ENCODE measurements around the gene USP2.

The USP2 gene

GRCh38 chr11:119341222-119342022, 40.1 kb downstream of the USP2 start:
- no peak for DNase-seq (ENCODE audit: low read depth)

GRCh38 chr11:119340335-119341221, 40.9 kb downstream of the USP2 start, which contains the start of gene C1QTNF5:
TSS of gene C1QTNF5 (minus strand) at chr11:119340883. CDS start at chr11:119340397, 486 bp downstream.
- DNase-seq (ENCODE audit: low read depth), result peak; percentile 44

GRCh38 chr11:119339589-119340334, 41.7 kb downstream of the USP2 start:
- DNase-seq (ENCODE audit: low read depth), result peak; percentile 62

- DNase-seq (ENCODE audit: low read depth), result no peak
Measured at GRCh38 chr11:119338965-119339588, 42.4 kb downstream of the USP2 start.

- DNase-seq (ENCODE audit: low read depth), result peak; percentile 82
Measured at GRCh38 chr11:119338318-119338890, 43.1 kb downstream of the USP2 start.

GRCh38 chr11:119337581-119338317, 43.7 kb downstream of the USP2 start:
- peak; percentile 66 for DNase-seq (ENCODE audit: low read depth)

GRCh38 chr11:119336744-119337469, 44.6 kb downstream of the USP2 start:
- no peak for DNase-seq (ENCODE audit: low read depth)

- DNase-seq (ENCODE audit: low read depth), result no peak
Measured at GRCh38 chr11:119335655-119336543, 45.6 kb downstream of the USP2 start.

GRCh38 chr11:119335091-119335654, 46.3 kb downstream of the USP2 start:
- peak; percentile 23 for DNase-seq (ENCODE audit: low read depth)

- peak; percentile 99 for DNase-seq (ENCODE audit: low read depth)
Measured at GRCh38 chr11:119334174-119334930, 47.1 kb downstream of the USP2 start, which contains the start of gene RNF26. TSS of gene RNF26 (plus strand) at chr11:119334527. CDS start at chr11:119335123, 596 bp downstream.

- no peak for DNase-seq (ENCODE audit: low read depth)
Measured at GRCh38 chr11:119332111-119332765, 49.3 kb downstream of the USP2 start.

GRCh38 chr11:119330237-119330636, 51.3 kb downstream of the USP2 start:
- DNase-seq (ENCODE audit: low read depth), result no peak

- no peak for DNase-seq (ENCODE audit: low read depth)
Measured at GRCh38 chr11:119329320-119329719, 52.2 kb downstream of the USP2 start.

GRCh38 chr11:119324189-119324588, 57.3 kb downstream of the USP2 start:
- DNase-seq (ENCODE audit: low read depth), result no peak

GRCh38 chr11:119323532-119324033, 57.9 kb downstream of the USP2 start:
- peak; percentile 77 for DNase-seq (ENCODE audit: low read depth)

- DNase-seq (ENCODE audit: low read depth), result no peak
Measured at GRCh38 chr11:119322921-119323531, 58.5 kb downstream of the USP2 start.
